Measurements from ENCODE around the gene PCDH12.

The PCDH12 gene

GRCh38 chr5:141902015-141902814 is 55.8 kb downstream of the PCDH12 start:
- no peak for DNase-seq (ENCODE audit: extremely low spot score)
- TF ChIP-seq CTCF (IDR thresholded peaks at IDR 0.05; ENCODE audit: control extremely low read depth, extremely low read depth, low read depth, missing control alignments) = no peak
- POLR2A ChIA-PET = no interaction called here
- CTCF ChIA-PET = interaction anchor here (0.8 to 4.9 kb wide), 5 partner anchors 11 to 59 kb away, joined by 3 to 19 read pairs (median 3); partner anchors contain the start of gene PCDH1

GRCh38 chr5:141898448-141899049 is 59.5 kb downstream of the PCDH12 start:
- no peak for DNase-seq (ENCODE audit: extremely low spot score)
- ChIA-PET POLR2A (no interaction called here), CTCF (interaction anchor here (1.0 to 2.1 kb wide), 2 partner anchors 15 to 20 kb away, joined by 3 to 8 read pairs; partner anchors contain the start of gene PCDH1)
- TF ChIP-seq CTCF (IDR thresholded peaks at IDR 0.05; ENCODE audit: control extremely low read depth, extremely low read depth, low read depth, missing control alignments) = no peak

DNA sequence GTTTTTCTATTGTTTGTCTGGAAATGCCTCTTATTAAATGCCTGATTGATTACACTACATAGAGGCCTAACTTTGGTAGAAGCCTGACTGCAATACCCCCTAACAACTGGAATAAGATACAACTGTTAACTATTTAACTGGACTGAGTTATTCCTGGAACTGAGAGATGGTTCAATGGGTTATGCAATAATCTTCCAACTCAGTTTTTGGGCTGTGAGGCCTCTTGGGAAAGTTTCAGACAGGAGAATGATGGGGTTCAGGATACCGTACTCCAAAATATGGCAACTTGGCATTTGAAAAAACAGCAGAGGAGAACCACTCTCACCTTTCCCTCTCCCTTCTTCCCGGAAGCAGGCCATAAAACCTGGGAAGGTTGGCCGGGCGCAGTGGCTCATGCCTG is 60.6 kb downstream of the PCDH12 start:
- no peak for DNase-seq (ENCODE audit: extremely low spot score)
- no peak for TF ChIP-seq CTCF (IDR thresholded peaks at IDR 0.05; ENCODE audit: control extremely low read depth, extremely low read depth, low read depth, missing control alignments)
- ChIA-PET CTCF (interaction anchor here (1.4 to 2.4 kb wide), 4 partner anchors 12 to 233 kb away, joined by 3 to 6 read pairs (median 4); partner anchors contain the start of gene RNF14), POLR2A (no interaction called here)
